HPDE6-E6E7 (cell line): ENCODE measurements around the gene ZPLD1.

Experiments used
- DNase-seq: peaks from one replicate; pipeline ENCODE4 v3.0.0; 2011; ENCODE audit warnings: missing footprints; ENCODE audit errors: extremely low spot score

ZPLD1 gene

GRCh38 chr3:102434715-102435114 is at the start of gene ZPLD1:
Gene ZPLD1, plus strand, starts transcription at chr3:102435015. Its CDS starts 3,473 bp downstream, at chr3:102438488.
- DNase-seq, result no peak

- no peak for DNase-seq
Measured at GRCh38 chr3:102390171-102390864, 44.5 kb upstream of the ZPLD1 start.

GRCh38 chr3:102390916-102391315 is 43.9 kb upstream of the ZPLD1 start:
- DNase-seq, result no peak

- no peak for DNase-seq
Measured at GRCh38 chr3:102391491-102391890, 43.3 kb upstream of the ZPLD1 start.

- no peak for DNase-seq
Measured at GRCh38 chr3:102394517-102394916, 40.3 kb upstream of the ZPLD1 start.

- peak; percentile 21 for DNase-seq
Measured at GRCh38 chr3:102398176-102398575, 36.6 kb upstream of the ZPLD1 start.

- DNase-seq, result no peak
Measured at GRCh38 chr3:102398666-102399065, 36.1 kb upstream of the ZPLD1 start.

- DNase-seq, result no peak
Measured at GRCh38 chr3:102400142-102400541, 34.7 kb upstream of the ZPLD1 start.

GRCh38 chr3:102400766-102401165 is 34.0 kb upstream of the ZPLD1 start:
- peak; percentile 17 for DNase-seq

- no peak for DNase-seq
Measured at GRCh38 chr3:102410616-102411015, 24.2 kb upstream of the ZPLD1 start.

- DNase-seq, result no peak
Measured at GRCh38 chr3:102415553-102415952, 19.3 kb upstream of the ZPLD1 start.

GRCh38 chr3:102419786-102420185 is 15.0 kb upstream of the ZPLD1 start:
- DNase-seq, result no peak

GRCh38 chr3:102441832-102442231 is 7.0 kb downstream of the ZPLD1 start:
- no peak for DNase-seq

- DNase-seq, result no peak
Measured at GRCh38 chr3:102443021-102443420, 8.2 kb downstream of the ZPLD1 start.

GRCh38 chr3:102444101-102444500 is 9.3 kb downstream of the ZPLD1 start:
- DNase-seq, result no peak

GRCh38 chr3:102447272-102447671 is 12.5 kb downstream of the ZPLD1 start:
- DNase-seq, result peak; percentile 23

GRCh38 chr3:102449341-102449740 is 14.5 kb downstream of the ZPLD1 start:
- DNase-seq, result no peak

GRCh38 chr3:102449930-102450329 is 15.1 kb downstream of the ZPLD1 start:
- no peak for DNase-seq

- no peak for DNase-seq
Measured at GRCh38 chr3:102450976-102451375, 16.2 kb downstream of the ZPLD1 start.

- DNase-seq, result no peak
Measured at GRCh38 chr3:102451543-102451942, 16.7 kb downstream of the ZPLD1 start.

- no peak for DNase-seq
Measured at GRCh38 chr3:102454181-102454580, 19.4 kb downstream of the ZPLD1 start.

- no peak for DNase-seq
Measured at GRCh38 chr3:102457644-102458043, 22.8 kb downstream of the ZPLD1 start.

- DNase-seq, result no peak
Measured at GRCh38 chr3:102460579-102460978, 25.8 kb downstream of the ZPLD1 start.

GRCh38 chr3:102464261-102464660 is 29.4 kb downstream of the ZPLD1 start:
- no peak for DNase-seq
